Muscle of leg (tissue), 11 donors: Measurements from ENCODE around the gene AP4M1. TPM values are rescaled to one million over a fixed set of nuclear protein-coding genes. Genes with fewer than 3 reads are reported as not detected.

ENCODE experiments used
- DNase-seq: peaks from one replicate; pipeline ENCODE4 v3.0.0; 2013
- H3K27ac ChIP-seq: one replicate; pipeline ENCODE4 v1.5.1; 2013; ENCODE audit warnings: mild to moderate bottlenecking, low read length, control low read depth
- H3K27me3 ChIP-seq: one replicate; pipeline ENCODE4 v1.6.1; 2013; ENCODE audit warnings: low read length; ENCODE audit not compliant: control insufficient read depth, insufficient read depth
- H3K36me3 ChIP-seq: one replicate; pipeline ENCODE4 v1.6.1; 2013; ENCODE audit warnings: low read length; ENCODE audit not compliant: control insufficient read depth, insufficient read depth
- H3K4me1 ChIP-seq: one replicate; pipeline ENCODE4 v1.6.1; 2013; ENCODE audit warnings: low read length; ENCODE audit not compliant: control insufficient read depth, insufficient read depth
- H3K4me3 ChIP-seq: one replicate; pipeline ENCODE4 v1.5.1; 2013; ENCODE audit warnings: low read length, control low read depth
- H3K9me3 ChIP-seq: replicated peaks from 2 replicates; pipeline ENCODE4 v1.6.1; 2013; ENCODE audit warnings: low read depth, low read length; ENCODE audit not compliant: control insufficient read depth
- WGBS: methylation state at CpG from one replicate; pipeline ENCODE4 v1.1.5; 2013; ENCODE audit warnings: missing lambda C conversion rate; ENCODE audit not compliant: insufficient coverage; 5-methylcytosine and 5-hydroxymethylcytosine counted together
- polyA plus RNA-seq, 8 donors: library from polyadenylated mRNA; unstranded; fragments of 120-200 nt; gene quantifications; one replicate each; pipeline versions ENCODE4 v1.2.1 to v1.2.3, GENCODE V29; 2013; ENCODE audit warnings: inconsistent platforms in 1 of 8, low replicate concordance in 1 of 8; ENCODE audit not compliant: insufficient read length in 8 of 8, insufficient read depth in 1 of 8
- total RNA-seq: library from RNA; stranded (reverse); fragments of 120-200 nt; gene quantifications from one replicate; pipeline ENCODE4 v1.2.4, GENCODE V29; 2013

Gene AP4M1
- total and polyA plus RNA-seq, 9 donors: 15.8 to 29.5 (median 22.9) TPM

DNA sequence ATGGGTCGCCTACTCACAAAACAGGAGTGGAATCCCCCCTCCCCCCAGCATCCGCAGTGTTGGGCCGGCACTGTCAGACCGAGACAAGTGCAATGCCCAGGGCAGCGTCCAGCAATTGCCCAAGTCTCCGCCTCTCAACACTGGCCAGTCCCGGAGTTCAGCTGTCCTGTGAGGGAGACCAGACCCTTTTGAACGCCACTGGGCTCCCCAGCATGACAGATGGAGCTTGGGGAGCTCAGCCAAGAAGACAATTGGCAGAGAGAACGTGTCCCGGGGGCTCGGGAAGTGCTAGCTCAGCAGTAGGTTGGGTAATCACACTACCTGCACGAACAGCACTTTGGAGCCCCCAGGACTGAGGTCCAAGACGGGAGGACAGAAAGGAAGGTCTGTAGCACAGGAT, 7.9 kb upstream of the AP4M1 start:
- peaks cover 24% of the 10 kb centered on the region for H3K4me1 ChIP-seq
- H3K27me3 ChIP-seq: no peaks in the 10 kb centered on the region
- no peak for DNase-seq
- WGBS: 55% methylated on average over 11 of the region's 13 CpGs
- H3K4me3 ChIP-seq: no peak overlapping the region
- no peaks in the 10 kb centered on the region for H3K9me3 ChIP-seq
- H3K27ac ChIP-seq: no peak overlapping the region
- H3K36me3 ChIP-seq: peaks cover 82% of the 10 kb centered on the region

DNA sequence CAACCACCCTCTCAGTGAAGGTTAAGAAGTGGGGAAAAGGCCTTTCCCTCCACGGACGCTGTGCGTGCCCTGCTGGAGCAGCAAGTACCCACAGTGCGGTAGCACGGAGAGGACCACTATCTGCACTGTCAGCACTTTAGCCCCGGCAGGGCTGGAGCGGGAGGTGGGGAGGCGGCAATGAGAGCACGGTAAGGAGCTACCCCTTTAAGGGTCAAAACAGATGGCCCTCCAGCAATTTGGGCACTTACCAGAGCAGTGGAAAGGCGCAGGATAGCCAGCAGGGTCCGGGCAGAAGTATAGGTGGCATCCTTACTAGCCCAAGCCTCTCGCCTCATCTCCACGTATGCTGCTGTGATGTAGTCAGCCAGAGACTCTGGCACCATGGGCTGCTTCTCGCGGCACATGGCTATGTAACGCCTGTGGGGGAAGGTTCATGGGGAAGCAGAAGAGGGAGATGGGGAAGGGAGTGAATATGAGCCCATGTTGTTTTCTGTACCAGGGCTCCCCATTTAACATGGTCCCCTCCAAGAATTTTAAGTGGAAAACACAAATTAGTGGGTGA, 7.4 kb upstream of the AP4M1 start:
- Histone ChIP-seq H3K27me3 (no peaks in the 10 kb centered on the region), H3K4me3 (no peak overlapping the region), H3K9me3 (no peaks in the 10 kb centered on the region), H3K36me3 (peaks cover 87% of the 10 kb centered on the region), H3K27ac (no peak overlapping the region), H3K4me1 (peaks cover 26% of the 10 kb centered on the region)
- no peak for DNase-seq
- WGBS: 83% methylated on average over 8 of the region's 16 CpGs

GRCh38 chr7:100095289-100095688, 6.2 kb upstream of the AP4M1 start:
- Histone ChIP-seq H3K27ac (no peak overlapping the region), H3K36me3 (peaks cover 93% of the 10 kb centered on the region), H3K9me3 (no peaks in the 10 kb centered on the region), H3K4me3 (no peak overlapping the region), H3K4me1 (peaks cover 25% of the 10 kb centered on the region), H3K27me3 (no peaks in the 10 kb centered on the region)
- 60% methylated on average over 1 of the region's 9 CpGs for WGBS
- DNase-seq: no peak

DNA sequence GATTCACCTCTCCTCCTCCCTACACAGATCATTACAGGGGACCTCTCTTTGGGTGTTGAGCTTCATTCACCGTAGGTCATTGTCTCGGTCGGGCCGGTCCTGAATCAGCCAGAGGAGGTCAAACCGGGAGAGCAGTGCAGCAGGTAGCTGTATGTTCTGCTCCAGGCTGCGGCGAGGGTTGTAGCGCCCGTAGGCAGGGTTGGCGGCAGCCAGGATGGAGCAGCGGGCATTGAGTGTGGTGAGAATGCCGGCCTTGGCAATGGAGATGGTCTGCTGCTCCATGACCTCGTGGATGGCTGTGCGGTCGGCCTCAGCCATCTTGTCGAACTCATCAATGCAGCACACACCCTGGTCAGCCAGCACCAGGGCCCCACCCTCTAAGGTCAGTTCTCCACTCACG, 5.7 kb upstream of the AP4M1 start:
- WGBS: 92% methylated on average over 16 of the region's 17 CpGs
- DNase-seq: no peak
- Histone ChIP-seq H3K9me3 (no peaks in the 10 kb centered on the region), H3K27me3 (no peaks in the 10 kb centered on the region), H3K36me3 (peaks cover 89% of the 10 kb centered on the region), H3K4me1 (peaks cover 25% of the 10 kb centered on the region), H3K27ac (no peak overlapping the region), H3K4me3 (no peak overlapping the region)

DNA sequence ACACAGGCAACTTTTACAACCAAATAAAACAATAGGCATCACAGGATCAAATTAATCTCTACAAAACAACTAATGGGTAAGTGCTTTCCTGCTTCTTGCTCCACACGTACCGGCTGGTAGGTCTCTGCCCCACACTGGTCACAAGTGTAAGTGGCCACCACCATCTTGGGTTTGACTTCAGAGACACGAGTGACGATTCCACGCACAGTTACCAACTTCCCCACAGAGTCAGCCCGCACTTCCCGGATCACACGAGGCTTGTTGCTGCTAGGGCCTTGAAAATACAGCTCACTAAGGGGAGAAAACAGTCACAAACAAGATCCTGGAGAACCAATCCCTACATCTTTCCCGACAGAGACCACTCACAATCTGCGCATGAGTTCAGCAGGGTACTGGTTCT, 2.5 kb upstream of the AP4M1 start:
- H3K27me3 ChIP-seq: no peaks in the 10 kb centered on the region
- 83% methylated on average over 8 of the region's 10 CpGs for WGBS
- H3K4me1 ChIP-seq: peaks cover 25% of the 10 kb centered on the region
- no peak overlapping the region for H3K27ac ChIP-seq
- no peaks in the 10 kb centered on the region for H3K9me3 ChIP-seq
- H3K36me3 ChIP-seq: peaks cover 63% of the 10 kb centered on the region
- H3K4me3 ChIP-seq: no peak overlapping the region
- no peak for DNase-seq

DNA sequence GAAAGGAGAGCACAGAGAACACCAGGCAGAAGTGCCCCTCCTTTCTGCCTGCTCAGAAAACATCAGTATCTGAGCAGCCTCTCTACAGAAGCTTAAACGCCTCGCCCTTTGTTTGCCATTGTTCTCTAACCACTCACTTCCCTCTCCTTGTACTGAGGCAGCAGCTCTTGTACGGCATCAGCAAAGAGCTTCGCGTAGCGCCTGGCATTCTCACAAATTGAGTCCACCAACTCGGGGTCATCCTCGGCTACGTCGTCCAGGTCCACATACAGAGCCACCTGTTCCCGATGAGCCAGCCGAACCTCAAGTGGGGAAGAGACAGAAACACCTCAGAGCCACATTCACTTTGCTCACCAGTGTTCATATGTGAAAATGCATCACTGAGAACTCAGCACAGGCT, 2.0 kb upstream of the AP4M1 start:
- H3K27me3 ChIP-seq: no peaks in the 10 kb centered on the region
- no peak overlapping the region for H3K27ac ChIP-seq
- 79% methylated on average over 11 of the region's 12 CpGs for WGBS
- H3K36me3 ChIP-seq: peaks cover 63% of the 10 kb centered on the region
- DNase-seq: no peak
- no peaks in the 10 kb centered on the region for H3K9me3 ChIP-seq
- H3K4me1 ChIP-seq: peaks cover 22% of the 10 kb centered on the region
- peak overlapping the region; percentile 93 for H3K4me3 ChIP-seq

DNA sequence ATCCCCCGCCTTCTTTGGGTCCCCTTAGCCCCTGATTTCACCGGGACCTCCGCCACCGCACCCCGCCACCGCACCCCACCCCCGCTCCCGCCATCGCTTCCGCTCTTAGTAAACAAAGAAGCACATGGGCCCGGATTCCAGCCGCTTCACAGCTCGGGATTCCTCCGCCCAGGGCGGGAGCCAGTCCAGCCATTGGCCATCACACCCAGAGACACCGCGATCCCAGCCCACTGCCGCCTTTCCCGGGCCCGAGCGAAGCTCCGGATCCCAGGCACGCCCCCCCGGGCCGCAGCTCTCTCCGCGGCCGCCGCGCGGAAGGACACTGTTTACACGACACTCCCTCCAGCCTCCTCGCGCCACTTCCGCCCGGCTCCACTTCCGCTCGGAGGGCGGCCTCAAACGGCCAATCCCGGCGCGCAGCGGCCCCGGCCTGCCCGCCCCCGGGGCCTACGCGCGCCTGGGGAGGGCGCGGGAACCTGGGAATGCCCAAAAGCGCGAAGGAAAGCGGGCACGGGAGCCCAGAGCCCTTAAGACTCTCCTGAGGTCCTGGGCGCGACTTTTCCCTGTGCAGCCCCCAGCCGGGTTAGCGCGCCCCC, 925 bp upstream of the AP4M1 start:
- H3K36me3 ChIP-seq: peaks cover 58% of the 10 kb centered on the region

DNA sequence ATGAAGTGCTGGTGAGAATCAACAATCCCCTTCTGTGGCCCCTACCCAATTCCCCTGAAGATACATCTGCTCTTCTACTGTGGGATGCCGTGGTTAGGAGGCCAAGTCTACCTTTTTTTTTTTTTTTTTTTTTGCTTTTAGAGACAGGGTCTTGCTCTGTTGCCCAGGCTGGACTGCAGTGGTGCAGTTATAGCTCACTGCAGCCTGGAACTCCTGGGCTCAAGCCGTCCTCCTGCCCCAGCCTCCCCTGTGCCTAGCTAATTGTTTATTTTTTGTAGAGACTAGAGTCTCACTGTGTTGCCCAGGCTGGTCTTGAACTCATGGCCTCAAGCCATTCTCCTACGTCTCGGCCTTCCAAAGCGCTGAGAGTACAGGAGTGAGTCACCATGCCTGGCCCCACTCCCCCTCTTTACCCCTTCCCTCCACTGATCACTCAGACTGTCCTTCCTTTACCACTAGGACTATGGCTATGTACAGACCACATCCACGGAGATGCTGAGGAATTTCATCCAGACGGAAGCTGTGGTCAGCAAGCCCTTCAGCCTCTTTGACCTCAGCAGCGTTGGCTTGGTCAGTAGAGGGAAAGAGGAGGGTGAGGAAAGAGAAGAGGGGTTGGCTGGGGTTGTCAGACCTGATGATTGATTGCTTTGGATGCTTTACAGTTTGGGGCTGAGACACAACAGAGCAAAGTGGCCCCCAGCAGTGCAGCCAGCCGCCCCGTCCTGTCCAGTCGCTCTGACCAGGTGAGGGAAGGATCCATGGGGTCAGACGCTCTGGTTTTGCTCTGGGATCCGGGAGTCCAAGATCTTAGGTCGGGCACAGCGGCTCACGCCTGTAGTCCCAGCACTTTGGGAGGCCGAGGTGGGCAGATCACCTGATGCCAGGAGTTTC, 1.8 kb downstream of the AP4M1 start:
- H3K36me3 ChIP-seq: peaks cover 56% of the 10 kb centered on the region
- no peak overlapping the region for H3K27ac ChIP-seq
- H3K9me3 ChIP-seq: no peaks in the 10 kb centered on the region
- no peaks in the 10 kb centered on the region for H3K27me3 ChIP-seq
- DNase-seq: no peak
- WGBS: 93% methylated on average over 10 of the region's 17 CpGs
- H3K4me3 ChIP-seq: no peak overlapping the region
- peaks cover 22% of the 10 kb centered on the region for H3K4me1 ChIP-seq

More for the DNA sequence above, 925 bp upstream of the AP4M1 start:
- peak; percentile 99 for DNase-seq
- H3K27ac ChIP-seq: peak overlapping the region; percentile 91
- H3K4me1 ChIP-seq: peaks cover 22% of the 10 kb centered on the region
- H3K4me3 ChIP-seq: peak overlapping the region; percentile 93
- 0% methylated on average over 53 of the region's 61 CpGs for WGBS
- no peaks in the 10 kb centered on the region for H3K9me3 ChIP-seq
- H3K27me3 ChIP-seq: no peaks in the 10 kb centered on the region

DNA sequence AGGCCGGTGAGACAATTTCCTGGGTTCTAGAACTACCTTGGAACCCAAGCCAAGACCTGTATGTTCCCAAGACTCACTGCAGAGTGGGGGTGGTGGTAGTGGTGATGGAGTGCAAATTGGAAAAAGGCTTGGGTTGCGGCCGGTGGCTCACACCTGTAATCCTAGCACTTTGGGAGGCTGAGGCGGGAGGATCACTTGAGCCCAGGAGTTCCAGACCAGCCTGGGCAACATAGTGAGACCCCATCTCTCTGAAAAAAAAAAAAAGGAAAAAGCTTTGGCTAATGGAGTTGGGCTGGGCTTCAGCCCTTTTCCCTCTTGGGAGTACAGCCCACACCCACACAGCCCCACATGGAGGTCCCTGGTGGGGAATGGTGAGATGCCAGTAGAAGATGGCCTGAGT, 4.1 kb downstream of the AP4M1 start:
- Histone ChIP-seq H3K27me3 (no peaks in the 10 kb centered on the region), H3K4me1 (peaks cover 10% of the 10 kb centered on the region), H3K9me3 (no peaks in the 10 kb centered on the region), H3K36me3 (peaks cover 59% of the 10 kb centered on the region), H3K27ac (no peak overlapping the region), H3K4me3 (no peak overlapping the region)
- DNase-seq: no peak
- WGBS: 95% methylated on average over 3 of the region's 4 CpGs

DNA sequence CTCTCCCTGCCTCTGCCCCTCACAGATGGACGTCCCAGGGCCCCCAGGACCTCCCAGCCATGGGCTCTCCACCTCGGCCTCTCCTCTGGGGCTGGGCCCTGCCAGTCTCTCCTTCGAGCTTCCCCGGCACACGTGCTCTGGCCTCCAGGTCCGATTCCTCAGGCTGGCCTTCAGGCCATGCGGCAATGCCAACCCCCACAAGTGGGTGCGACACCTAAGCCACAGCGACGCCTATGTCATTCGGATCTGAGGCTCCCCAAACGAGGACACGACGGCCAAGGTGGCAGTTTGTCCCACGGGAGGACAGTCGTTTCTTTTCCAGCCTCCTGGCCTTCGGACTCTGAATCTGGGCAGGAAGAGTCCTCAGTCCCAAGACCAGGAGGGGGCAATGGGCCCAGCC, 5.2 kb downstream of the AP4M1 start:
- no peak for DNase-seq
- H3K4me1 ChIP-seq: peaks cover 7% of the 10 kb centered on the region
- WGBS: 77% methylated on average over 15 of the region's 17 CpGs
- peaks cover 68% of the 10 kb centered on the region for H3K36me3 ChIP-seq
- no peak overlapping the region for H3K27ac ChIP-seq
- H3K9me3 ChIP-seq: no peaks in the 10 kb centered on the region
- no peak overlapping the region for H3K4me3 ChIP-seq
- no peaks in the 10 kb centered on the region for H3K27me3 ChIP-seq
